Esophagus (tissue), 2 donors: ENCODE data around the gene TMEM201. TPM values are rescaled to one million over a fixed set of nuclear protein-coding genes. Genes with fewer than 3 reads are reported as not detected.

Experiments
- H3K27ac ChIP-seq, 2 donors: one replicate each; pipeline ENCODE4 v1.5.1; 2013; ENCODE audit warnings: low read depth in 2 of 2, mild to moderate bottlenecking in 2 of 2, inconsistent platforms in 1 of 2, low read length in 1 of 2, moderate library complexity in 1 of 2
- H3K27me3 ChIP-seq, 2 donors: one replicate each; pipeline ENCODE4 v1.6.1; 2013; ENCODE audit warnings: low read length in 2 of 2, control low read depth in 1 of 2, mild to moderate bottlenecking in 1 of 2; ENCODE audit not compliant: insufficient read depth in 2 of 2, control insufficient read depth in 1 of 2
- H3K36me3 ChIP-seq, 2 donors: one replicate each; pipeline ENCODE4 v1.6.1; 2013; ENCODE audit warnings: low read length in 1 of 2; ENCODE audit not compliant: control insufficient read depth in 2 of 2, insufficient read depth in 2 of 2
- H3K4me1 ChIP-seq, 2 donors: one replicate each; pipeline ENCODE4 v1.6.1; 2013; ENCODE audit warnings: low read length in 1 of 2; ENCODE audit not compliant: control insufficient read depth in 2 of 2, insufficient read depth in 2 of 2
- H3K4me3 ChIP-seq, 2 donors: one replicate each; pipeline ENCODE4 v1.5.1; 2013; ENCODE audit warnings: low read length in 2 of 2, mild to moderate bottlenecking in 2 of 2, low read depth in 1 of 2, moderate library complexity in 1 of 2
- H3K9me3 ChIP-seq, 2 donors: one replicate each; pipeline ENCODE4 v1.6.1; 2013; ENCODE audit warnings: mild to moderate bottlenecking in 2 of 2, low read depth in 1 of 2, low read length in 1 of 2, moderate library complexity in 1 of 2; ENCODE audit not compliant: control insufficient read depth in 2 of 2, insufficient read depth in 1 of 2
- WGBS, 2 donors: extraction: QIAGEN DNeasy Blood & Tissue Kit; methylation state at CpG; one replicate each; pipeline ENCODE4 v1.1.7; 2013; 5-methylcytosine and 5-hydroxymethylcytosine counted together
- polyA plus RNA-seq, 2 donors: library from polyadenylated mRNA; stranded (reverse); fragments of 200-250 nt; gene quantifications; one replicate each; pipeline ENCODE4 v1.2.3, GENCODE V29; 2013
- donor health status: healthy with polysubstance abuse.
- donor health status: Bipolar disorder and iron deficiency.

The TMEM201 gene
- polyA plus RNA-seq, 2 donors: 4.7 to 6.0 TPM

GRCh38 chr1:9592510-9593075 lies 3.9 kb downstream of the TMEM201 start:
- no peak overlapping the region for H3K27ac ChIP-seq
- H3K4me1 ChIP-seq: peaks cover 9 to 29% of the 10 kb centered on the region in 2 donors
- H3K4me3 ChIP-seq: no peak overlapping the region
- H3K36me3 ChIP-seq: peaks cover 0 to 9% of the 10 kb centered on the region in 2 donors
- 77 to 80% methylated on average over 16 of the region's 16 CpGs for WGBS, 2 donors
- no peaks in the 10 kb centered on the region for H3K9me3 ChIP-seq
- no peaks in the 10 kb centered on the region for H3K27me3 ChIP-seq

- WGBS, 2 donors: 65 to 79% methylated on average over 9 of the region's 9 CpGs
- no peaks in the 10 kb centered on the region for H3K9me3 ChIP-seq
- H3K36me3 ChIP-seq: peaks cover 0 to 14% of the 10 kb centered on the region in 2 donors
- H3K27me3 ChIP-seq: no peaks in the 10 kb centered on the region
- H3K4me3 ChIP-seq: no peak overlapping the region
- no peak overlapping the region for H3K27ac ChIP-seq
- H3K4me1 ChIP-seq: peaks cover 9 to 29% of the 10 kb centered on the region in 2 donors
Observed at GRCh38 chr1:9593147-9593491, 4.4 kb downstream of the TMEM201 start.

- Histone ChIP-seq H3K27me3 (no peaks in the 10 kb centered on the region), H3K9me3 (no peaks in the 10 kb centered on the region), H3K4me1 (peaks cover 9 to 29% of the 10 kb centered on the region in 2 donors), H3K36me3 (peaks cover 0 to 18% of the 10 kb centered on the region in 2 donors), H3K4me3 (no peak overlapping the region), H3K27ac (no peak overlapping the region)
- 50 to 54% methylated on average over 25 of the region's 25 CpGs for WGBS, 2 donors
Observed at GRCh38 chr1:9593492-9594465, 5.1 kb downstream of the TMEM201 start.

GRCh38 chr1:9594471-9595155 lies 5.9 kb downstream of the TMEM201 start:
- Histone ChIP-seq H3K4me1 (peaks cover 9 to 27% of the 10 kb centered on the region in 2 donors), H3K36me3 (peaks cover 0 to 18% of the 10 kb centered on the region in 2 donors), H3K27me3 (no peaks in the 10 kb centered on the region), H3K4me3 (no peak overlapping the region), H3K27ac (no peak overlapping the region), H3K9me3 (no peaks in the 10 kb centered on the region)
- WGBS, 2 donors: 87 to 88% methylated on average over 20 of the region's 20 CpGs

GRCh38 chr1:9595156-9595967 lies 6.7 kb downstream of the TMEM201 start:
- H3K27ac ChIP-seq: no peak overlapping the region
- H3K36me3 ChIP-seq: peaks cover 0 to 21% of the 10 kb centered on the region in 2 donors
- peaks cover 9 to 24% of the 10 kb centered on the region in 2 donors for H3K4me1 ChIP-seq
- no peaks in the 10 kb centered on the region for H3K9me3 ChIP-seq
- H3K4me3 ChIP-seq: no peak overlapping the region
- WGBS, 2 donors: 84 to 88% methylated on average over 17 of the region's 17 CpGs
- no peaks in the 10 kb centered on the region for H3K27me3 ChIP-seq

- Histone ChIP-seq H3K4me1 (peaks cover 9 to 18% of the 10 kb centered on the region in 2 donors), H3K9me3 (no peaks in the 10 kb centered on the region), H3K27ac (no peak overlapping the region), H3K27me3 (no peaks in the 10 kb centered on the region), H3K4me3 (no peak overlapping the region), H3K36me3 (peaks cover 0 to 24% of the 10 kb centered on the region in 2 donors)
- 91 to 92% methylated on average over 12 of the region's 12 CpGs for WGBS, 2 donors
Observed at GRCh38 chr1:9595968-9596340, 7.2 kb downstream of the TMEM201 start.

GRCh38 chr1:9596415-9597123 lies 7.9 kb downstream of the TMEM201 start:
- Histone ChIP-seq H3K27me3 (no peaks in the 10 kb centered on the region), H3K27ac (no peak overlapping the region), H3K36me3 (peaks cover 0 to 30% of the 10 kb centered on the region in 2 donors), H3K4me1 (peaks cover 9 to 15% of the 10 kb centered on the region in 2 donors), H3K4me3 (no peak overlapping the region), H3K9me3 (no peaks in the 10 kb centered on the region)
- WGBS, 2 donors: 82 to 84% methylated on average over 26 to 27 of the region's 27 CpGs

- H3K27me3 ChIP-seq: no peaks in the 10 kb centered on the region
- WGBS, 2 donors: 86 to 87% methylated on average over 14 of the region's 14 CpGs
- H3K9me3 ChIP-seq: no peaks in the 10 kb centered on the region
- H3K27ac ChIP-seq: no peak overlapping the region
- H3K4me1 ChIP-seq: peaks cover 9 to 11% of the 10 kb centered on the region in 2 donors
- peaks cover 3 to 40% of the 10 kb centered on the region in 2 donors for H3K36me3 ChIP-seq
- H3K4me3 ChIP-seq: no peak overlapping the region
Observed at GRCh38 chr1:9597361-9598315, 8.9 kb downstream of the TMEM201 start.
